ENCODE results near the gene NDST3.

GRCh38 chr4:118114720-118115119, 80.4 kb downstream of the NDST3 start:
- TF ChIP-seq HNF4A (conservative IDR thresholded peaks at IDR 0.05) (no peak), HNF4G (IDR thresholded peaks at IDR 0.05) (no peak), ZBTB33 (IDR thresholded peaks at IDR 0.05) (no peak)

Data from liver (tissue), 2 donors.